OCI-LY3 (cell line): Measurements from ENCODE around the gene KCNE4.

ENCODE experiments used
- H2AFZ ChIP-seq: fragments of 200-600, 300-600 bp; shearing (Covaris generic); 2 replicates; pipeline ENCODE4 v1.6.0; 2014; ENCODE audit warnings: antibody characterized with exemption, low read depth, low read length
- H3K27ac ChIP-seq: fragments of 200-600, 300-600 bp; sonication (generic); 2 replicates; pipeline ENCODE4 v1.5.1; 2014; ENCODE audit warnings: mild to moderate bottlenecking, low read length, moderate library complexity, mixed read lengths
- H3K27me3 ChIP-seq: fragments of 200-600, 300-600 bp; sonication (generic); 2 replicates; pipeline ENCODE4 v1.6.1; 2014; ENCODE audit warnings: low read depth, low read length, mixed read lengths
- H3K36me3 ChIP-seq: fragments of 200-600, 300-600 bp; sonication (generic); replicated peaks from 2 replicates; pipeline ENCODE3; 2014; ENCODE audit warnings: low read depth, low read length, mixed read lengths
- H3K4me1 ChIP-seq: fragments of 300-600, 200-600 bp; sonication (generic); 2 replicates; pipeline ENCODE4 v1.6.1; 2014; ENCODE audit warnings: low read length, mixed read lengths
- H3K4me2 ChIP-seq: fragments of 200-600, 300-600 bp; sonication (generic); 2 replicates; pipeline ENCODE4 v1.6.1; 2014; ENCODE audit warnings: low read length, mixed read lengths
- H3K4me3 ChIP-seq: fragments of 300-600, 200-600 bp; sonication (generic); 2 replicates; pipeline ENCODE4 v1.5.1; 2014; ENCODE audit warnings: antibody characterized with exemption, mild to moderate bottlenecking, low read length, moderate library complexity
- H3K79me2 ChIP-seq: fragments of 300-600, 200-600 bp; shearing (Covaris generic); 2 replicates; pipeline ENCODE4 v1.6.1; 2014; ENCODE audit warnings: mild to moderate bottlenecking, low read length, mixed read lengths
- H3K9ac ChIP-seq: fragments of 300-600, 200-600 bp; shearing (Covaris generic); 2 replicates; pipeline ENCODE4 v1.6.0; 2014; ENCODE audit warnings: mild to moderate bottlenecking, low read length, moderate library complexity
- H3K9me3 ChIP-seq: fragments of 200-600, 300-600 bp; shearing (Covaris generic); 2 replicates; pipeline ENCODE4 v1.6.1; 2014; ENCODE audit warnings: low read length, mixed read lengths; ENCODE audit not compliant: insufficient read depth
- H4K20me1 ChIP-seq: fragments of 200-600, 300-600 bp; sonication (generic); 2 replicates; pipeline ENCODE4 v1.6.1; 2016; ENCODE audit warnings: low read length, mixed read lengths; ENCODE audit not compliant: insufficient read depth
- CTCF ChIP-seq: fragments of 200-600, 300-600 bp; sonication (generic); IDR thresholded peaks from 2 replicates; pipeline ENCODE4 v1.5.1; 2014; ENCODE audit warnings: antibody characterized with exemption, low read length, low read depth
- EZH2phosphoT487 ChIP-seq: fragments of 200-600 bp; shearing (Covaris generic); IDR thresholded peaks from 2 replicates; pipeline ENCODE4 v1.6.1; 2018; ENCODE audit warnings: antibody characterized with exemption, mixed run types, low read depth

Gene KCNE4

GRCh38 chr2:223065107-223065506 is 13.1 kb downstream of the KCNE4 start:
- Histone ChIP-seq H3K27ac (no peak overlapping the region), H3K9ac (no peak overlapping the region), H3K9me3 (no peaks in the 10 kb centered on the region), H3K27me3 (no peaks in the 10 kb centered on the region), H3K36me3 (no peaks in the 10 kb centered on the region), H3K4me3 (no peak overlapping the region), H4K20me1 (no peaks in the 10 kb centered on the region), H3K4me2 (no peak overlapping the region), H3K4me1 (no peaks in the 10 kb centered on the region), H3K79me2 (no peaks in the 10 kb centered on the region), H2AFZ (no peak overlapping the region)
- TF ChIP-seq EZH2phosphoT487, result no peak
- TF ChIP-seq CTCF, result no peak

GRCh38 chr2:223066721-223067120 is 14.7 kb downstream of the KCNE4 start:
- Histone ChIP-seq H3K27me3 (no peaks in the 10 kb centered on the region), H3K27ac (no peak overlapping the region), H4K20me1 (no peaks in the 10 kb centered on the region), H3K4me1 (no peaks in the 10 kb centered on the region), H3K36me3 (no peaks in the 10 kb centered on the region), H3K4me2 (no peak overlapping the region), H3K9me3 (no peaks in the 10 kb centered on the region), H3K4me3 (no peak overlapping the region), H2AFZ (no peak overlapping the region), H3K9ac (no peak overlapping the region), H3K79me2 (no peaks in the 10 kb centered on the region)
- TF ChIP-seq EZH2phosphoT487 (no peak), CTCF (no peak)

- Histone ChIP-seq H3K79me2 (no peaks in the 10 kb centered on the region), H3K4me2 (no peak overlapping the region), H3K4me1 (no peaks in the 10 kb centered on the region), H3K27me3 (no peaks in the 10 kb centered on the region), H3K4me3 (no peak overlapping the region), H3K9me3 (no peaks in the 10 kb centered on the region), H3K36me3 (no peaks in the 10 kb centered on the region), H3K9ac (no peak overlapping the region), H3K27ac (no peak overlapping the region), H4K20me1 (no peaks in the 10 kb centered on the region), H2AFZ (no peak overlapping the region)
- TF ChIP-seq CTCF, result no peak
- no peak for TF ChIP-seq EZH2phosphoT487
These were observed 16.1 kb downstream of the KCNE4 start for GRCh38 chr2:223068071-223068470.

- Histone ChIP-seq H3K27ac (no peak overlapping the region), H3K36me3 (no peaks in the 10 kb centered on the region), H3K4me2 (no peak overlapping the region), H3K4me3 (no peak overlapping the region), H2AFZ (no peak overlapping the region), H3K4me1 (no peaks in the 10 kb centered on the region), H3K27me3 (no peaks in the 10 kb centered on the region), H3K9ac (no peak overlapping the region), H3K9me3 (no peaks in the 10 kb centered on the region), H3K79me2 (no peaks in the 10 kb centered on the region), H4K20me1 (no peaks in the 10 kb centered on the region)
- TF ChIP-seq CTCF, result no peak
- TF ChIP-seq EZH2phosphoT487, result no peak
These were observed 17.5 kb downstream of the KCNE4 start for GRCh38 chr2:223069465-223069864.
